H1 (cell line): ENCODE results near the gene LRCH3. TPM values are rescaled to one million over a fixed set of nuclear protein-coding genes. Genes with fewer than 3 reads are reported as not detected.

ENCODE experiments used
- CTCF ChIA-PET: fragments of 300-600 bp; sonication (Branson Sonifier 250); formaldehyde crosslinking; loops from one replicate; lab custom pipeline; 2021; ENCODE audit not compliant: partially characterized antibody; lab: Charles Lee
- POLR2A ChIA-PET: fragments of 300-600 bp; sonication (Branson Sonifier 250); formaldehyde crosslinking; loops from one replicate; lab custom pipeline; 2021; ENCODE audit warnings: inconsistent platforms; ENCODE audit not compliant: partially characterized antibody; lab: Charles Lee
- DNase-seq, 2 experiments: peaks; one replicate each; pipeline versions ENCODE4 v3.0.0 to v3.0.0-alpha.2; 2010 to 2022; ENCODE audit warnings: low spot score in 2 of 2, low read depth in 1 of 2, mixed read lengths in 1 of 2
- FAIRE-seq: peaks from 2 replicates; lab custom pipeline; 2011; peaks lifted over from hg19 to GRCh38; lab: Jason Lieb, UNC
- H2AFZ ChIP-seq: 2 replicates; pipeline ENCODE4 v1.8.1; 2012; ENCODE audit warnings: low read length, inconsistent platforms
- H2AK5ac ChIP-seq: 2 replicates; pipeline ENCODE4 v1.6.1; 2013; ENCODE audit warnings: low read depth, low read length
- H2BK120ac ChIP-seq: replicated peaks from 2 replicates; pipeline ENCODE3; 2013; ENCODE audit warnings: low read depth, low read length, inconsistent platforms
- H2BK12ac ChIP-seq: 2 replicates; pipeline ENCODE4 v1.6.1; 2013; ENCODE audit warnings: low read depth, low read length
- H2BK15ac ChIP-seq: 2 replicates; pipeline ENCODE4 v1.6.1; 2013; ENCODE audit warnings: low read length
- H2BK20ac ChIP-seq: 2 replicates; pipeline ENCODE4 v1.6.1; 2013; ENCODE audit warnings: low read length
- H2BK5ac ChIP-seq: 2 replicates; pipeline ENCODE4 v1.6.1; 2013; ENCODE audit warnings: low read depth, low read length
- H3K14ac ChIP-seq: 2 replicates; pipeline ENCODE4 v1.6.1; 2013; ENCODE audit warnings: inconsistent platforms; ENCODE audit not compliant: insufficient read length
- H3K18ac ChIP-seq: 2 replicates; pipeline ENCODE4 v1.6.1; 2013; ENCODE audit warnings: low read length; ENCODE audit errors: extremely low read depth
- H3K23ac ChIP-seq: 2 replicates; pipeline ENCODE4 v1.6.1; 2013; ENCODE audit warnings: inconsistent platforms; ENCODE audit not compliant: insufficient read length
- H3K23me2 ChIP-seq: 2 replicates; pipeline ENCODE4 v1.6.1; 2013; ENCODE audit warnings: low read depth, low read length
- H3K27ac ChIP-seq: 2 replicates; pipeline ENCODE4 v1.6.1; 2011; ENCODE audit warnings: low read depth, low read length, inconsistent platforms
- H3K27me3 ChIP-seq, 4 experiments: replicated peaks in 1 of 4; 1 replicate in 1 of 4; 2 replicates in 3 of 4; pipeline versions ENCODE4 v1.6.1 to v1.8.1; 2011 to 2013; ENCODE audit warnings: low read length in 3 of 4, mild to moderate bottlenecking in 3 of 4, inconsistent platforms in 2 of 4, mixed read lengths in 2 of 4, moderate library complexity in 1 of 4; ENCODE audit not compliant: control insufficient read depth in 3 of 4, insufficient read depth in 3 of 4; ENCODE audit errors: extremely low read depth in 1 of 4
- H3K36me3 ChIP-seq, 4 experiments: 2 replicates each; pipeline versions ENCODE4 v1.6.1 to v1.8.1; 2011 to 2013; ENCODE audit warnings: mild to moderate bottlenecking in 4 of 4, low read length in 3 of 4, moderate library complexity in 2 of 4, control low read depth in 1 of 4, inconsistent platforms in 1 of 4; ENCODE audit not compliant: insufficient read depth in 4 of 4, control insufficient read depth in 2 of 4
- H3K4ac ChIP-seq: replicated peaks from 2 replicates; pipeline ENCODE3; 2013; ENCODE audit warnings: low read length, low read depth, mixed read lengths, inconsistent platforms; ENCODE audit not compliant: insufficient read length
- H3K4me1 ChIP-seq, 4 experiments: replicated peaks in 1 of 4; 1 replicate in 1 of 4; 2 replicates in 3 of 4; pipeline versions ENCODE4 v1.6.1 to v1.8.1; 2011 to 2013; ENCODE audit warnings: low read length in 3 of 4, inconsistent platforms in 2 of 4, mixed read lengths in 1 of 4; ENCODE audit not compliant: insufficient read depth in 4 of 4, control insufficient read depth in 3 of 4
- H3K4me2 ChIP-seq, 2 experiments: 2 replicates each; pipeline versions ENCODE4 v1.6.1 to v1.8.1; 2011 to 2013; ENCODE audit warnings: low read depth in 2 of 2, low read length in 2 of 2, control low read depth in 1 of 2, inconsistent platforms in 1 of 2, mild to moderate bottlenecking in 1 of 2; ENCODE audit not compliant: insufficient read depth in 1 of 2
- H3K4me3 ChIP-seq, 4 experiments: fragments of 200-600, 300-600 bp in 1 of 4; sonication (generic), shearing (Covaris generic), sonication (Bioruptor Twin) in 1 of 4; 2 replicates each; pipeline versions ENCODE4 v1.5.1 to v1.8.1; 2011 to 2016; ENCODE audit warnings: low read length in 4 of 4, low read depth in 3 of 4, control low read depth in 2 of 4, inconsistent platforms in 2 of 4, mild to moderate bottlenecking in 2 of 4, mixed read lengths in 1 of 4, moderate library complexity in 1 of 4; ENCODE audit not compliant: insufficient read depth in 2 of 4; ENCODE audit errors: extremely low read depth in 1 of 4
- H3K56ac ChIP-seq: replicated peaks from 2 replicates; pipeline ENCODE3; 2013; ENCODE audit warnings: low read depth, mild to moderate bottlenecking, mixed read lengths, low read length, inconsistent platforms; ENCODE audit not compliant: insufficient read length
- H3K79me1 ChIP-seq: 2 replicates; pipeline ENCODE4 v1.6.1; 2013; ENCODE audit warnings: low read depth, low read length, control low read depth
- H3K79me2 ChIP-seq, 2 experiments: 2 replicates each; pipeline versions ENCODE4 v1.6.1 to v1.8.1; 2012 to 2013; ENCODE audit warnings: low read length in 2 of 2, mild to moderate bottlenecking in 2 of 2, inconsistent platforms in 1 of 2; ENCODE audit not compliant: insufficient read depth in 2 of 2, control insufficient read depth in 1 of 2
- H3K9ac ChIP-seq, 4 experiments: replicated peaks in 1 of 4; 1 replicate in 1 of 4; 2 replicates in 3 of 4; pipeline versions ENCODE4 v1.6.1 to v1.8.1; 2011 to 2013; ENCODE audit warnings: low read depth in 3 of 4, low read length in 3 of 4, control low read depth in 2 of 4, mild to moderate bottlenecking in 2 of 4, moderate library complexity in 2 of 4, inconsistent platforms in 1 of 4; ENCODE audit errors: extremely low read depth in 1 of 4
- H3K9me3 ChIP-seq, 2 experiments: 2 replicates each; pipeline versions ENCODE4 v1.6.1 to v1.8.1; 2012 to 2013; ENCODE audit warnings: mild to moderate bottlenecking in 2 of 2, moderate library complexity in 2 of 2, control low read depth in 1 of 2, inconsistent platforms in 1 of 2, low read depth in 1 of 2, low read length in 1 of 2, mixed read lengths in 1 of 2; ENCODE audit not compliant: insufficient read depth in 2 of 2
- H4K20me1 ChIP-seq, 2 experiments: replicated peaks in 1 of 2; 2 replicates each; pipeline versions ENCODE3 to v1.8.1; 2011 to 2013; ENCODE audit warnings: inconsistent platforms in 2 of 2, low read length in 2 of 2, mild to moderate bottlenecking in 1 of 2; ENCODE audit not compliant: insufficient read depth in 2 of 2, control insufficient read depth in 1 of 2
- H4K5ac ChIP-seq: 2 replicates; pipeline ENCODE4 v1.6.1; 2013; ENCODE audit warnings: low read length, low read depth, mixed read lengths, inconsistent platforms; ENCODE audit not compliant: insufficient read length
- H4K8ac ChIP-seq: 2 replicates; pipeline ENCODE4 v1.8.0; 2013; ENCODE audit warnings: mild to moderate bottlenecking, moderate library complexity, low read length, inconsistent platforms; ENCODE audit not compliant: insufficient read depth; ENCODE audit errors: extremely low read depth
- H4K91ac ChIP-seq: replicated peaks from 2 replicates; pipeline ENCODE3; 2013; ENCODE audit warnings: low read length, mixed read lengths, inconsistent platforms; ENCODE audit not compliant: insufficient read length
- JUND ChIP-seq: IDR thresholded peaks from 2 replicates; pipeline ENCODE4 v1.6.1; 2011; ENCODE audit warnings: mild to moderate bottlenecking, improper control_type of control experiment, low read length
- KDM1A ChIP-seq: fragments of 200-600, 300-600 bp; sonication (generic); IDR thresholded peaks from 2 replicates; pipeline ENCODE4 v1.7.1; 2016; ENCODE audit warnings: mild to moderate bottlenecking, low read length, borderline replicate concordance
- WGBS, 2 experiments: shearing (Covaris generic) in 1 of 2; methylation state at CpG; one replicate each; pipeline versions ENCODE4 v1.1.6 to v1.1.7; 2013 to 2015; ENCODE audit warnings: low lambda C conversion rate in 2 of 2, mixed read lengths in 2 of 2, inconsistent platforms in 1 of 2, low coverage in 1 of 2, missing lambda C conversion rate in 1 of 2; ENCODE audit not compliant: insufficient replicate concordance in 2 of 2, insufficient coverage in 1 of 2, insufficient read length in 1 of 2; ENCODE audit errors: extremely low coverage in 1 of 2, missing lambda C conversion rate in 1 of 2; 5-methylcytosine and 5-hydroxymethylcytosine counted together
- polyA plus RNA-seq, 7 experiments: library from polyadenylated mRNA; depleted of rRNA in 3 of 7; stranded (reverse) in 5 of 7; unstranded in 2 of 7; fragments of >200 nt in 5 of 7; fragments of 200-250 nt in 2 of 7; gene quantifications; 1 replicate in 5 of 7; 2 replicates in 1 of 7; 4 replicates in 1 of 7; pipeline versions ENCODE4 v1.2.1 to v1.2.3, GENCODE V29; 2011 to 2013; ENCODE audit warnings: missing spikeins in 2 of 7, mixed read lengths in 2 of 7
- total RNA-seq: library from RNA; stranded (reverse); fragmentation: NEBNext Ultra II Directional; extraction: Animal tissue kit (Norgen Biotek cat#: 25700); gene quantifications from 2 replicates; pipeline ENCODE4 v1.2.1, GENCODE V29; 2021

LRCH3 gene
- total and polyA plus RNA-seq, 2 of the 8 experiments (the other 6 are each of a cell fraction or from before 2014, with no cell fraction given), result 58.4 to 66.0 TPM

DNA sequence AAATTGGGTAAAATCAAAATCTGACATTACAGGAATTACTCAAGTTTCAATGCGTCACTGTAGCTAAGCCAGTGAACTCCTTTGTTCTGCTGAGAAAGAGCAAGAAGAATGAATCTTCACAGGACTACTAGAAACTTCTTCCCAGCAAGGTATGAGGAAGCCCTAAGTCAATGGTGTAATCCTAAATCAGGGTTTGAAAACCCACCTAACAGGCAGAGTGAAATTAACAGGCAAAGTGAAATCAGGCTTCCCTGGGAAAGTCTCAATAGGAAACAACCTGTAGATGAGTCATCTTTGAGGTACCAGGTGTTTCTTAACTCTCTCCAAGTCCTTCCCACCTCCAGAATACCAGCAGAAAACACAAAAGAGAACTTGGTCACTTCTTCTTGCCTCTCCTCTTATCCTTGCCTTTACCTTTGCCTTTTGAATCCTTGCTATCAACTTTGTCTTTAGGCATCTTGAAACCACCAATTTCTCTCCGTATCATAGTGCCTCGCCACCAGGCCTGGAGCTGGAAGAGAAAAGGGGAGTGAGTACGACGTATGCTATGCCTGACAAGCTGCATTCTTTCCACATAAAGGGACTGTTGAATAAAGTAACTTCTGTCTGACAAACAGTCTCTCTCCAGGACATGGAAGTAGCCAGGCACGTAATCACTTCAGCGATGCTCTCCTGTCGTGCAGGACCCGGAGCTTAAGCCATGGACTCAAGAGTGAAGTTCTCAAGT, 98.3 kb downstream of the LRCH3 start:
- Histone ChIP-seq H2BK12ac (0 out of 2 replicates have a peak overlapping the region, but pooled peaks have one; percentile 3), H3K9me3 (no peaks in the 10 kb centered on the region), H3K4me1 (peaks cover 5 to 8% (median 7%) of the 10 kb centered on the region in 4 experiments; a peak in 3 of 7 replicates), H2BK120ac (no peak overlapping the region), H3K27me3 (no peaks in the 10 kb centered on the region), H3K23me2 (no peaks in the 10 kb centered on the region), H3K56ac (no peak overlapping the region), H3K36me3 (peaks cover 0 to under 1% (median 0%) of the 10 kb centered on the region in 4 experiments; a peak in 1 of 8 replicates), H3K23ac (no peak overlapping the region), H3K18ac (no peak overlapping the region), H2AFZ (no peak overlapping the region), H4K91ac (no peak overlapping the region), H2BK20ac (no peak overlapping the region), H3K14ac (no peak overlapping the region), H2AK5ac (no peak overlapping the region), H3K79me2 (no peaks in the 10 kb centered on the region), H3K9ac (no peak overlapping the region), H2BK5ac (no peak overlapping the region), H3K4me3 (no peak overlapping the region), H4K5ac (no peak overlapping the region), H4K8ac (no peak overlapping the region), H3K79me1 (no peaks in the 10 kb centered on the region), H2BK15ac (no peak overlapping the region)
- POLR2A ChIA-PET, result interaction anchor here (0.8 to 2.4 kb wide), 4 partner anchors 8 to 48 kb away, joined by 3 to 11 read pairs (median 6); no protein-coding TSS in a partner anchor
- CTCF ChIA-PET, result interaction anchor here (0.6 to 1.8 kb wide), 5 partner anchors 14 to 92 kb away, joined by 3 to 8 read pairs (median 4); no protein-coding TSS in a partner anchor
- 86% methylated on average over 9 of the region's 9 CpGs; no CpG with 5 or more reads in 1 of the 2 experiments for WGBS, 2 experiments
- FAIRE-seq, result peak; percentile 77
- TF ChIP-seq KDM1A (no peak), JUND (peak; percentile 77; the same call in 1 of the 2 replicates)
- TF ChIP-seq, all 59 proteins: peak for 1
- Histone ChIP-seq H3K27ac (no peak overlapping the region), H3K4me2 (peak overlapping the region; percentile 9 to 11; a peak in 1 of 4 replicates), H4K20me1 (no peaks in the 10 kb centered on the region), H3K4ac (no peak overlapping the region)
- peak in 1 of 2 experiments; percentile 49 for DNase-seq
